Measurements from ENCODE around the gene MT1B.

DNA sequence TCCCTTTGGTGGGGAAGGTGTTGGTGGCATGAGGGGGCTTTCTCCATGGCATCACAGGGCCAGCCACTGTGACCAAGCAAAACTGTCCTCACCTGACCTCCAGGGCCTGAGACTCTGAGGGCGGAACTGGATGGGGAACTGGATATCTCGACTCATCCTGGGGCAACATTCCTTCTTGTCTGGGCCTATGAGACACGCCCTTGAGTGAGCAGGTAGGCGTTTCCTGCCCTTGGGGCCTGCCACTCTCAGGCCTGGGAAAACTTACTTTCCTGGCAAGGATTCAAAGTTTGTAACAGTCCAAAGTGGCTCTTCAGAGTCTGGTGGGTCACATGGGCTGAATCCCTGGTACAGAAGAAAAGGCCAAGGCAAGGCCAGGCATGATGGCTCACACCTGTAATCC lies 40.2 kb downstream of the MT1B start:
- TF ChIP-seq POLR2A (IDR thresholded peaks at IDR 0.05) (no peak), EP300 (IDR thresholded peaks at IDR 0.05) (no peak)
- TF ChIP-seq, protein P1, sequence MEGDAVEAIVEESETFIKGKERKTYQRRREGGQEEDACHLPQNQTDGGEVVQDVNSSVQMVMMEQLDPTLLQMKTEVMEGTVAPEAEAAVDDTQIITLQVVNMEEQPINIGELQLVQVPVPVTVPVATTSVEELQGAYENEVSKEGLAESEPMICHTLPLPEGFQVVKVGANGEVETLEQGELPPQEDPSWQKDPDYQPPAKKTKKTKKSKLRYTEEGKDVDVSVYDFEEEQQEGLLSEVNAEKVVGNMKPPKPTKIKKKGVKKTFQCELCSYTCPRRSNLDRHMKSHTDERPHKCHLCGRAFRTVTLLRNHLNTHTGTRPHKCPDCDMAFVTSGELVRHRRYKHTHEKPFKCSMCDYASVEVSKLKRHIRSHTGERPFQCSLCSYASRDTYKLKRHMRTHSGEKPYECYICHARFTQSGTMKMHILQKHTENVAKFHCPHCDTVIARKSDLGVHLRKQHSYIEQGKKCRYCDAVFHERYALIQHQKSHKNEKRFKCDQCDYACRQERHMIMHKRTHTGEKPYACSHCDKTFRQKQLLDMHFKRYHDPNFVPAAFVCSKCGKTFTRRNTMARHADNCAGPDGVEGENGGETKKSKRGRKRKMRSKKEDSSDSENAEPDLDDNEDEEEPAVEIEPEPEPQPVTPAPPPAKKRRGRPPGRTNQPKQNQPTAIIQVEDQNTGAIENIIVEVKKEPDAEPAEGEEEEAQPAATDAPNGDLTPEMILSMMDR (IDR thresholded peaks at IDR 0.05): no peak
